Coronary artery (tissue), 2 donors: Measurements from ENCODE around the gene TRIM67.

Source experiments
- DNase-seq: peaks from one replicate; pipeline ENCODE4 v3.0.0-alpha.2; 2017; ENCODE audit warnings: low spot score
- H3K27ac ChIP-seq, 2 donors: fragments of 200-600 bp; sonication (generic); one replicate each; pipeline ENCODE4 v1.5.1; 2016 to 2019
- H3K4me3 ChIP-seq: fragments of 200-600 bp; sonication (generic); 2 replicates; pipeline ENCODE4 v1.5.1; 2016; ENCODE audit warnings: mild to moderate bottlenecking, moderate library complexity
- TF ChIP-seq, protein P1 (sequence below): fragments of 200-600 bp; sonication (generic); IDR thresholded peaks from one replicate; pipeline ENCODE4 v1.5.1; 2019; ENCODE audit warnings: antibody characterized with exemption

The TRIM67 gene

DNA sequence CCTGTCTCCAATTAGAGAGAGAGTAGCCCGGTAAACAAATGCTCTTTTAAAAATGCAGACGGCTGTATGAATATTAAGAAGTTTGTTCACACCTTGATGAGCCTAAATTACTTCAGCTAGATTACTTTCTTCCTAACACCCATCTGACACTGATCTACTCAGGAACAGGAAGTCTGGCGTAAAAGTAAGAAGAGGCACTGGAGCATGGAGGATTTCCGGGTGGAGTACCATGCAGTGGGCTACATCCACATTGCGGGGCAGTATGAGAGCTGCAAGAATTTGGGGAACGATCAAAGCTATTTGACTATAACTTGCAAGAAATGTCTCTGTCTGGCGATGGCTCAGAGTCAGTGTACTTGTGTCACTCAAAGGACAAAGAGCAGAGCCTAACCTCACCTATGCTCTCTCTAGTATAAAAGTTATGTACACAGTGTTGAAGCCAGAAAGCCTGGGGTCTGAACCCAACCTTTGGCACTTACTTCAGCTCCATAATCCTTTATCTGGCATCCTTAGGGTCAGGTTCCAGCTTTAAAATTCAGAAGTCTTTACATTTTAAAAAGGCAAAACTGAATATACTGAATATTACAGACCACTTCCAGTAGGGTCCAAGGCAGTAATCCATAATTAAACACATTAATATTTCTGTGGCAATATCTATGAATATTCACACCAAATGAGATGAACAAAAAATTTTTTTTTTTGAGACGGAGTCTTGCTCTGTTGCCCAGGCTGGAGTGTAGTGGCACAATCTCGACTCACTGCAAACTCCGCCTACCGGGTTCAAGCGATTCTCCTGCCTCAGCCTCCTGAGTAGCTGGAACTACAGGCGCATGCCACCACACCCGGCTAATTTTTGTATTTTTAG is 71.2 kb downstream of the TRIM67 start:
- no peak overlapping the region for H3K27ac ChIP-seq
- TF ChIP-seq, protein P1, sequence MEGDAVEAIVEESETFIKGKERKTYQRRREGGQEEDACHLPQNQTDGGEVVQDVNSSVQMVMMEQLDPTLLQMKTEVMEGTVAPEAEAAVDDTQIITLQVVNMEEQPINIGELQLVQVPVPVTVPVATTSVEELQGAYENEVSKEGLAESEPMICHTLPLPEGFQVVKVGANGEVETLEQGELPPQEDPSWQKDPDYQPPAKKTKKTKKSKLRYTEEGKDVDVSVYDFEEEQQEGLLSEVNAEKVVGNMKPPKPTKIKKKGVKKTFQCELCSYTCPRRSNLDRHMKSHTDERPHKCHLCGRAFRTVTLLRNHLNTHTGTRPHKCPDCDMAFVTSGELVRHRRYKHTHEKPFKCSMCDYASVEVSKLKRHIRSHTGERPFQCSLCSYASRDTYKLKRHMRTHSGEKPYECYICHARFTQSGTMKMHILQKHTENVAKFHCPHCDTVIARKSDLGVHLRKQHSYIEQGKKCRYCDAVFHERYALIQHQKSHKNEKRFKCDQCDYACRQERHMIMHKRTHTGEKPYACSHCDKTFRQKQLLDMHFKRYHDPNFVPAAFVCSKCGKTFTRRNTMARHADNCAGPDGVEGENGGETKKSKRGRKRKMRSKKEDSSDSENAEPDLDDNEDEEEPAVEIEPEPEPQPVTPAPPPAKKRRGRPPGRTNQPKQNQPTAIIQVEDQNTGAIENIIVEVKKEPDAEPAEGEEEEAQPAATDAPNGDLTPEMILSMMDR = no peak
- no peak overlapping the region for H3K4me3 ChIP-seq
- DNase-seq = no peak

DNA sequence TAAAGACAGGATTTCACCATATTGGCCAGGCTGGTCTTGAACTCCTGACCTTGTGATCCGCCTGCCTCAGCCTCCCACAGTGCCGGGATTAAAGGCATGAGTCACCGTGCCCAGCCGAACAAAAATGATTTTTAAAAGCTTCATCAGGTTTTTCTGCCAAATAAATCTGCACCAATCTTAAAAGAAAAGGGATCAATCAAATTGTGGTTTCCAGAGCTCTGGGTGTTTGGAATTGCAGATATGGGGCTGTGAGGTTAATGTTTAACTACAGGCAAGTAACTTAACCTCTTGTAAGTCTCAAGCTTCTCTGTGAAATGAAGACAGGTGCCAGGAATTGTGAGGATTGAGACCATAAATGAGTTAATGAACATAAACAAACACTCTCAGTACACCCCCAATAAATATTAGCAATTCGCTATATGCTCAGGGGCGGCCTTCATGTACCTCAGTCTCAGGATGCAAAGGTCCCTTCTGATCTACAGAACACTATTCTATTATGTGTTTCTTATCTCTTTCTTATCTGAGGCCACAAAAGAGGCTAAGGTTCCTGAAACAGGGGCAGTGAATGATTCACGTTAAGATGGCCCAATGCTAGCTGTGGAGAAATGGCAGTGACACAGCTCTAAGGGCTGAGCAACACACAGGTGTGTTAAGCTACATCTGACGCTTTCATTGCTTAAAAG is 72.0 kb downstream of the TRIM67 start:
- TF ChIP-seq, protein P1 = no peak
- no peak for DNase-seq
- Histone ChIP-seq H3K27ac (no peak overlapping the region), H3K4me3 (no peak overlapping the region)

DNA sequence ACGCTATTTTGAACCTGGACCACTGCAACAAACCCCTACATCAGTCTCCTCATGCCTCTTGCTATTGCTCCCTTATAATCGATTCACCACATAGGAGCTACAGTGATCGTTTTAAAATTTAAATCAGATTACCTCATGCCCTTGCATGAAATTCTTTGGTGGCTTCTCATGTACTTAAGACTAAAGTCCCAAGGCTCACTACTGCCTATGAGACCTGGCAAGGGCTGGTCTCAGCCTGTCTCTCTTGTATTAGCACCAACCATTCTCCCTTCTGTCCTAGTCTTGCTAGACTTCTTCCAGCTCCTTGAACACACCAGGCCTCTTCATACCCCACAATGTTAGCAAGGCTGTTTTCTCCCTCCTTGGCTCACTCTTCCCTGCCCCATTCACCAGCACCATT is 72.6 kb downstream of the TRIM67 start:
- Histone ChIP-seq H3K4me3 (no peak overlapping the region), H3K27ac (no peak overlapping the region)
- no peak for DNase-seq
- TF ChIP-seq, protein P1 = no peak

DNA sequence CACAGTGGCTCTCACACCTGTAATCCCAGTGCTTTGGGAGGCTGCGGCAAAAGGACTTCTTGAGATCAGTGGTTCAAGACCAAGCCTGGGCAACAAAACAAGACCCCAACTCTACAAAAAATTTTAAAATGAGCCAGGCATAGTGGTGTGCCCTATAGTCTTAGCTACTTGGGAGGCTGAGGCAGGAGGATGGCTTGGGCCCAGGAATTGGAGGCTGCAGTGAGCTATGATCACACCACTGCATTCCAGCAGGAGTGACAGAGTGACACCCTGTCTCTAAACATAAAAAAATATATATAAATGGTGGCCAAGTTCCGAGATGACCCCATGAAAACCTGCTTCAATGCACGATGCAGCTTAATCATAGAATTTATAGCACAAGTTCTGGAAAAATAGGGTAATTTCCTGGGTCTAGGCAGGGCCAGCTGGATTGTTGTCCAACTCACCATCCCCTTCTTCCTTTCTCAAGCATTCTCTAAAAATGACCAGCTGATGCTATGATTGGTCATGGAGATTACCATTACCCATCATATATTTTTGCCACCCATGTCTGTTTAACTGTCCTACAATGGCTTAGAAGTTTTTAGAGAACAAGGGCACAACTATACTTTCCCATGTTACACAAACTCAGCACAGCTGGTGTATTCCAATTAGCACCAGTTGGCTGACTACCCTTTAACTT is 73.8 kb downstream of the TRIM67 start:
- TF ChIP-seq, protein P1 = no peak
- no peak overlapping the region for H3K27ac ChIP-seq
- no peak for DNase-seq
- no peak overlapping the region for H3K4me3 ChIP-seq

DNA sequence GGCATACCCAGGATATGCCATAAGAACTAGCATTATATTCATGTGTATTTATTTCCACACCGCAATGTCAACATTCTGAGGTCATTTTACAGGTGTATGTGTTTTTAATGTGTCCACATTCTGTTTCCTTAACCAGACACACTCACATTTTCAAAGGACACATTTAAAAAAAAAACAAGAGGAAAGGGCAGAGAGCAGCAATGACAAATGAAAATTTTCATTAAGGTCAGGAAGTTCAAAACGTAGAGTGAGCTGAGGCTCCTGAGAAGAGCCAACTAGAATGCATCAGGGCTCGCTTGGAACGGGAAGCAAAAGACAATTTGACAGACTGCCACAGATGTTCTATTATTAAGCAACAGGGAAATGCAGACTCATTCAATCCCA is 74.3 kb downstream of the TRIM67 start:
- Histone ChIP-seq H3K4me3 (no peak overlapping the region), H3K27ac (no peak overlapping the region)
- no peak for DNase-seq
- TF ChIP-seq, protein P1 = no peak

DNA sequence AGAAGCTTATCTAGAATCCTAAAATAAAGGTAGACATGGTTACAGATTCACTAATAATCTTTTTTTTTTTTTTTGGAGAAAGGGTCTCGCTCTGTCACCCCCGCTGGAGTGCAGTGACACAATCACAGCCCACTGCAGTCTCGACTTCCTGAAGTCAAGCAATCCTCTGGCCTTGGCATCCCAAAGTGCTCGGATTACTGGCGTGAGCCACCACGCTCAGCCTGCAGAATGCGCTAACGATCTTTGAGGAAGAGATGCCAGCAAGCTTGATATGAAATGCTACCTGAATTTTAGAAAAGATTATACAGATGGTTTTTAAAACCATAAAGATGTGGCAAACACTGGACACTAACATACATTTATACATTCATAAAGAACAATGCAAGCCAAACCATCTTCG is 75.1 kb downstream of the TRIM67 start:
- DNase-seq = no peak
- Histone ChIP-seq H3K4me3 (no peak overlapping the region), H3K27ac (no peak overlapping the region)
- TF ChIP-seq, protein P1 = no peak
